Astrocyte (in vitro differentiated cells and primary cell): ENCODE measurements around the gene GMDS. TPM values are rescaled to one million over a fixed set of nuclear protein-coding genes. Genes with fewer than 3 reads are reported as not detected.

Source experiments
- DNase-seq: peaks from one replicate; pipeline ENCODE4 v3.0.0-alpha.2; 2010; ENCODE audit warnings: low read depth
- FAIRE-seq: peaks from 2 replicates; lab custom pipeline; 2011; peaks lifted over from hg19 to GRCh38; lab: Jason Lieb, UNC
- H2AFZ ChIP-seq: 2 replicates; pipeline ENCODE4 v1.6.0; 2012; ENCODE audit warnings: low read depth, low read length, inconsistent platforms
- H3K27ac ChIP-seq: 2 replicates; pipeline ENCODE4 v1.5.1; 2011; ENCODE audit warnings: low read depth, low read length, inconsistent platforms
- H3K27me3 ChIP-seq: 2 replicates; pipeline ENCODE4 v1.6.0; 2011; ENCODE audit warnings: low read length, inconsistent platforms; ENCODE audit not compliant: insufficient read depth
- H3K36me3 ChIP-seq: 2 replicates; pipeline ENCODE4 v1.5.1; 2011; ENCODE audit warnings: low read length, inconsistent platforms; ENCODE audit not compliant: insufficient read depth
- H3K4me1 ChIP-seq: 2 replicates; pipeline ENCODE4 v1.5.1; 2011; ENCODE audit warnings: low read length, inconsistent platforms; ENCODE audit not compliant: insufficient read depth
- H3K4me2 ChIP-seq: 2 replicates; pipeline ENCODE4 v1.6.0; 2012; ENCODE audit warnings: low read length, inconsistent platforms
- H3K4me3 ChIP-seq: 2 replicates; pipeline ENCODE4 v1.5.1; 2011; ENCODE audit warnings: low read depth, mild to moderate bottlenecking, low read length, inconsistent platforms; ENCODE audit not compliant: insufficient read depth
- H3K79me2 ChIP-seq: 2 replicates; pipeline ENCODE4 v1.6.0; 2012; ENCODE audit warnings: mild to moderate bottlenecking, low read length, inconsistent platforms; ENCODE audit not compliant: insufficient read depth
- H3K9ac ChIP-seq: 2 replicates; pipeline ENCODE4 v1.6.0; 2012; ENCODE audit warnings: mild to moderate bottlenecking, low read length, inconsistent platforms
- H3K9me3 ChIP-seq: 2 replicates; pipeline ENCODE4 v1.5.1; 2012; ENCODE audit warnings: low read depth, mild to moderate bottlenecking, low read length, inconsistent platforms; ENCODE audit not compliant: insufficient read depth
- H4K20me1 ChIP-seq: 2 replicates; pipeline ENCODE4 v1.6.0; 2012; ENCODE audit warnings: low read length, inconsistent platforms; ENCODE audit not compliant: insufficient read depth
- H3K27ac Mint-ChIP-seq: one replicate; pipeline ENCODE4 v1.8.0; 2021; ENCODE audit warnings: mild to moderate bottlenecking, mixed read lengths; ENCODE audit not compliant: unreplicated experiment
- H3K27me3 Mint-ChIP-seq: one replicate; pipeline ENCODE4 v1.8.0; 2021; ENCODE audit warnings: low read depth, mixed read lengths; ENCODE audit not compliant: unreplicated experiment
- H3K36me3 Mint-ChIP-seq: one replicate; pipeline ENCODE4 v1.8.0; 2021; ENCODE audit warnings: low read depth, mixed read lengths; ENCODE audit not compliant: unreplicated experiment
- H3K4me1 Mint-ChIP-seq: one replicate; pipeline ENCODE4 v1.8.0; 2021; ENCODE audit warnings: low read depth, mixed read lengths; ENCODE audit not compliant: unreplicated experiment
- H3K4me3 Mint-ChIP-seq: one replicate; pipeline ENCODE4 v1.8.0; 2021; ENCODE audit warnings: mild to moderate bottlenecking, moderate library complexity, mixed read lengths; ENCODE audit not compliant: unreplicated experiment
- H3K9me3 Mint-ChIP-seq: one replicate; pipeline ENCODE4 v1.8.0; 2021; ENCODE audit warnings: mild to moderate bottlenecking, mixed read lengths; ENCODE audit not compliant: unreplicated experiment
- EZH2 ChIP-seq: IDR thresholded peaks from 2 replicates; pipeline ENCODE4 v1.6.1; 2012; ENCODE audit warnings: mild to moderate bottlenecking, low read length, inconsistent platforms; ENCODE audit not compliant: insufficient read depth
- total RNA-seq: library from RNA; stranded (reverse); gene quantifications from 2 replicates; pipeline ENCODE4 v1.2.1, GENCODE V29; 2021
- TF ChIP-seq, protein P1 (sequence below): IDR thresholded peaks from 2 replicates; pipeline ENCODE4 v1.5.1; 2011; ENCODE audit warnings: low read depth, mild to moderate bottlenecking, inconsistent platforms, low read length, moderate library complexity; ENCODE audit not compliant: insufficient read depth

Gene GMDS
- total RNA-seq, 1 donor from 2014 or later, result 9.4 TPM

DNA sequence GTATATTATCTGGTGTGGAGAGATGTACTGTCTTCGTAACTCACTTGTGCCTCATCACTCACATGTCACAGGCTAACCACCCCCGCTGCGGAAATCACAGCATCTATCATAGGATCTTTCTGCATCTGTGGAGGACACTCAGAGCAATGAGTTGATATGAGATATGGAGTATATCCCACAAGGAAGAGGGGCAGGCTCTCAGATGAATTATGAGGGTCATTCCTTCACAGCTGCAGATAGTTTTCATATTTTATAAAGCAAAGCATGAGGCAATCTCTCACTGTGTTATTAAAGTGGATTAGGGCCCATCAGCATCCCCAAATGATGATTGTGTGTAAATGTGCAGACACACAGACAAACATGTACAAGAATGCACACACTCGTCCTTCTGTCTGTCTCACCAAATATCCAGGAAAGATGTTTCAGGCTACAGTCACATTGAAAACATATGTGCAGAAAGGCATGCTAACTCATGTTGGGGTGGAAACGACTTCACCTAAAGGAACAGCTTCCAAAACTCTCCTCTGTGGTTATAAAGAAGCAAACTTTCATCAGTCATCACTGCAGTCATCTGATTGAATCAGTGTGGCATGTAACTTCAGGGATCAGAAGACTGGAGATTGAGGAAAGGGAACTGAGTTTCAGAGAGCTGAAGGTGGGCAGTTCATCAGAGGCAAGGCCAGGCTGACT is 471.0 kb downstream of the GMDS start:
- no peaks in the 10 kb centered on the region for H4K20me1 ChIP-seq
- DNase-seq (no peak), FAIRE-seq (no peak)
- no peak overlapping the region for H3K9ac ChIP-seq
- H3K4me1 Mint-ChIP-seq, result peaks cover 9% of the 10 kb centered on the region
- H3K36me3 Mint-ChIP-seq, result no peaks in the 10 kb centered on the region
- no peak overlapping the region for H3K4me3 Mint-ChIP-seq
- no peak overlapping the region for H3K4me2 ChIP-seq
- peaks cover 2% of the 10 kb centered on the region for H3K27me3 Mint-ChIP-seq
- H3K27ac ChIP-seq, result no peak overlapping the region
- peaks cover 13% of the 10 kb centered on the region for H3K4me1 ChIP-seq
- no peak overlapping the region for H2AFZ ChIP-seq
- no peaks in the 10 kb centered on the region for H3K9me3 Mint-ChIP-seq
- no peaks in the 10 kb centered on the region for H3K79me2 ChIP-seq
- no peak overlapping the region for H3K4me3 ChIP-seq
- no peaks in the 10 kb centered on the region for H3K27me3 ChIP-seq
- H3K36me3 ChIP-seq, result no peaks in the 10 kb centered on the region
- H3K9me3 ChIP-seq, result no peaks in the 10 kb centered on the region
- no peak for TF ChIP-seq EZH2
- TF ChIP-seq, protein P1, sequence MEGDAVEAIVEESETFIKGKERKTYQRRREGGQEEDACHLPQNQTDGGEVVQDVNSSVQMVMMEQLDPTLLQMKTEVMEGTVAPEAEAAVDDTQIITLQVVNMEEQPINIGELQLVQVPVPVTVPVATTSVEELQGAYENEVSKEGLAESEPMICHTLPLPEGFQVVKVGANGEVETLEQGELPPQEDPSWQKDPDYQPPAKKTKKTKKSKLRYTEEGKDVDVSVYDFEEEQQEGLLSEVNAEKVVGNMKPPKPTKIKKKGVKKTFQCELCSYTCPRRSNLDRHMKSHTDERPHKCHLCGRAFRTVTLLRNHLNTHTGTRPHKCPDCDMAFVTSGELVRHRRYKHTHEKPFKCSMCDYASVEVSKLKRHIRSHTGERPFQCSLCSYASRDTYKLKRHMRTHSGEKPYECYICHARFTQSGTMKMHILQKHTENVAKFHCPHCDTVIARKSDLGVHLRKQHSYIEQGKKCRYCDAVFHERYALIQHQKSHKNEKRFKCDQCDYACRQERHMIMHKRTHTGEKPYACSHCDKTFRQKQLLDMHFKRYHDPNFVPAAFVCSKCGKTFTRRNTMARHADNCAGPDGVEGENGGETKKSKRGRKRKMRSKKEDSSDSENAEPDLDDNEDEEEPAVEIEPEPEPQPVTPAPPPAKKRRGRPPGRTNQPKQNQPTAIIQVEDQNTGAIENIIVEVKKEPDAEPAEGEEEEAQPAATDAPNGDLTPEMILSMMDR, result no peak
- H3K27ac Mint-ChIP-seq, result no peak overlapping the region

DNA sequence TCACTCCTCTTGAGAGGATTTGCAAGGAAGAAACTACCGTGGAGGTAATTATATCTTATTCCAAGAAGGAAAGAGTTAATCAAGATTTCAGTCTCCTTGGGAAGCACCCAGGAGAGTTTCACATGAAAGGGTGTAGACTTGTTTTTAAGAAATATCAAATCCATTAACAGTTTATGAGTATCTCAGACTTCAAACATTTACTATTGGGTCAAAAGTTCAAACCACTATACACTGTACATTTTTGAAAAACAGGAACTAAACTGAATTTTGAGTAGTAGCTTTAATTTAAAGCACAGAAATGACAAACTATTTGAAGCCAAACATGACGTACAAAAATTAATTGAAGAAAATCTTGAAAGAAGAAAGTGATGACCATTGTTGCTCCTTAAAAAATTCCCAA is 471.7 kb downstream of the GMDS start:
- Histone ChIP-seq H3K4me3 (no peak overlapping the region), H4K20me1 (no peaks in the 10 kb centered on the region), H3K27ac (no peak overlapping the region), H3K9ac (no peak overlapping the region), H3K36me3 (no peaks in the 10 kb centered on the region), H3K4me1 (peaks cover 13% of the 10 kb centered on the region), H3K9me3 (no peaks in the 10 kb centered on the region), H2AFZ (no peak overlapping the region), H3K79me2 (no peaks in the 10 kb centered on the region), H3K27me3 (no peaks in the 10 kb centered on the region), H3K4me2 (no peak overlapping the region)
- Mint-ChIP-seq H3K27ac (no peak overlapping the region), H3K4me1 (peaks cover 9% of the 10 kb centered on the region), H3K9me3 (no peaks in the 10 kb centered on the region), H3K36me3 (no peaks in the 10 kb centered on the region), H3K4me3 (no peak overlapping the region), H3K27me3 (peaks cover 2% of the 10 kb centered on the region)
- TF ChIP-seq EZH2, result no peak
- TF ChIP-seq, protein P1, result no peak
- DNase-seq, result no peak
- FAIRE-seq, result no peak
